Retinal pigment epithelial cell (primary cell): Measurements from ENCODE around the gene SLC38A2.

Experiments used
- DNase-seq: peaks from one replicate; pipeline ENCODE4 v3.0.0-alpha.2; 2010; ENCODE audit warnings: low read depth
- H3K4me3 ChIP-seq: 2 replicates; pipeline ENCODE4 v1.5.1; 2011; ENCODE audit warnings: mild to moderate bottlenecking, low read length, control low read depth, moderate library complexity
- CTCF ChIP-seq: conservative IDR thresholded peaks from 2 replicates; pipeline ENCODE4 v1.5.1; 2011; ENCODE audit warnings: low read depth, low read length, control low read depth, inconsistent platforms

Gene SLC38A2

GRCh38 chr12:46367351-46368029, 5.1 kb downstream of the SLC38A2 start:
- H3K4me3 ChIP-seq: peak overlapping the region; percentile 7
- DNase-seq: no peak
- TF ChIP-seq CTCF: no peak

GRCh38 chr12:46366771-46367170, 5.8 kb downstream of the SLC38A2 start:
- no peak for TF ChIP-seq CTCF
- H3K4me3 ChIP-seq: no peak overlapping the region
- no peak for DNase-seq

- no peak for TF ChIP-seq CTCF
- no peak for DNase-seq
- no peak overlapping the region for H3K4me3 ChIP-seq
Measured at GRCh38 chr12:46365951-46366379, 6.6 kb downstream of the SLC38A2 start.

DNA sequence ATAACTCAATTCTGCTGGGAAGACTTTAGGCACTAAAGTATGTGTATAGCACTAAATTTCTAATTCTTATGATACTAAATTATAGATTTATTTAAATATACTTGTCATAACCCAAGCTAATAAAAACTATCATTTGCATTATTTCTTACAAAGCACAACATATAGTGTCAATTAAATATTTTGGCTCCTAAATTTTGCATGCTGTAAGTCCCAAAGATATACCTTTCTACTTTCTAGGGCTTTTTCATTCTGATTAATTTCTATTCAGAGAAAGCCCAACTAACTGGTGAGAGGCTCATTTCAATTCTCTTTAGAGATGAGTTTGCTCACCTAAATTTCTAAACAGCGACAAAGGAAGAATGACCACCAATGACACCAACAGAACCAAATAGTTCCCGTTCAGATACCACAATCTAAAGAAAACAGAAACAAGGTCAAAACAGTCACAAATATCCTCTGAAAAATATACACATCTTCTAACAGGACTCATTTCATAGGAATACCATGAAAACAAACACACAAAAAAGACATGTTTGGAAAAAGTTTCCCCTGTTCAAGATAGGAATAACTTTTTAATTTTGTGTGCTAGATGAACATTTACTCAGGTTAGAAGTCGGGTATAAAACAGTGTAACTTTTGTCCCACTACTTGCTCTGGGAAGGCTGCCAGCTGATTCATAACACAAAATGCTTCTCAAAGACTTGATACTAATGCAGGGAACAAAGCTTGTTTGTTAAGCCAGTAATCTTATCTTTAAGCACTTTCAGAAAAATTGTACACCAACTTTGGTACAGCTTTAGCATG, 7.6 kb downstream of the SLC38A2 start:
- no peak overlapping the region for H3K4me3 ChIP-seq
- no peak for TF ChIP-seq CTCF

DNA sequence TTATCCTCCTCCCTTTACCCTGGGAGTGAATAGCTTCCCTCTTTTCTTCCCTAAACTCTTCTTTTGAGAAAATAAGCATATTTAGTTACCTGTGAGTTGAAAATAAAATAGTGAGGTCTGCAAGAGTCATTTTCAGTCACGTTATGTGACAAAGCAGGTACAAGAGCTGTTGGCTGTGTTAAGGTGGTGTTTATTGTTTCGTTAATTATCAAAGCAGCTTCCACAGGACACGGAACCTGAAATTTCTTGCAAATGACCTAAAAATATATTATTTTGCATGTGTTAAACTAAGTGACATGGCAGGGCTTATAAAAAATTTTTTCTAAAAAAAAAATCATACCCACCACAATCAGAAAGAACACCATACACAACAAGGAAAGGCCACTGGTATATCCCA, 8.3 kb downstream of the SLC38A2 start:
- H3K4me3 ChIP-seq: no peak overlapping the region
- no peak for DNase-seq
- TF ChIP-seq CTCF: no peak

More for the DNA sequence above, 7.6 kb downstream of the SLC38A2 start:
- peak; percentile 88 for DNase-seq

- no peak for TF ChIP-seq CTCF
- H3K4me3 ChIP-seq: no peak overlapping the region
Measured at GRCh38 chr12:46363582-46364299, 8.8 kb downstream of the SLC38A2 start.

More at GRCh38 chr12:46363582-46364299, 8.8 kb downstream of the SLC38A2 start:
- no peak for DNase-seq
